CD14-positive monocyte (primary cell): Measurements from ENCODE around the gene RNF5. TPM values are rescaled to one million over a fixed set of nuclear protein-coding genes. Genes with fewer than 3 reads are reported as not detected.
A peak's percentile ranks its signal among the peaks of the same experiment; 100 is the strongest.

Experiments
- DNase-seq, 3 donors: peaks; one replicate each; pipeline ENCODE4 v3.0.0-alpha.2; 2011 to 2022
- H2AFZ ChIP-seq: 2 replicates; pipeline ENCODE4 v1.6.0; 2012; ENCODE audit warnings: mild to moderate bottlenecking, low read depth, low read length, inconsistent platforms; ENCODE audit not compliant: insufficient read depth, poor library complexity, severe bottlenecking
- H3K27ac ChIP-seq, 2 donors: 1 replicate in 1 of 2; 2 replicates in 1 of 2; pipeline ENCODE4 v1.5.1; 2012 to 2013; ENCODE audit warnings: low read length in 2 of 2, control low read depth in 1 of 2, inconsistent platforms in 1 of 2, low read depth in 1 of 2, mild to moderate bottlenecking in 1 of 2
- H3K27me3 ChIP-seq, 2 donors: one replicate each; pipeline versions ENCODE4 v1.6.0 to v1.6.1; 2011 to 2013; ENCODE audit warnings: low read length in 2 of 2; ENCODE audit not compliant: control insufficient read depth in 2 of 2, insufficient read depth in 2 of 2
- H3K36me3 ChIP-seq, 2 donors: replicated peaks in 1 of 2; 1 replicate in 1 of 2; 2 replicates in 1 of 2; pipeline versions ENCODE4 v1.5.1 to v1.6.1; 2012 to 2013; ENCODE audit warnings: low read length in 2 of 2, control low read depth in 1 of 2, inconsistent platforms in 1 of 2, mild to moderate bottlenecking in 1 of 2; ENCODE audit not compliant: insufficient read depth in 2 of 2, control insufficient read depth in 1 of 2
- H3K4me1 ChIP-seq, 2 donors: 1 replicate in 1 of 2; 2 replicates in 1 of 2; pipeline versions ENCODE4 v1.5.1 to v1.6.1; 2012 to 2013; ENCODE audit warnings: low read length in 2 of 2, control low read depth in 1 of 2, inconsistent platforms in 1 of 2, mild to moderate bottlenecking in 1 of 2, moderate library complexity in 1 of 2; ENCODE audit not compliant: insufficient read depth in 2 of 2, control insufficient read depth in 1 of 2
- H3K4me2 ChIP-seq: replicated peaks from 2 replicates; pipeline ENCODE3; 2012; ENCODE audit warnings: low read length, moderate library complexity, mild to moderate bottlenecking; ENCODE audit not compliant: poor library complexity, severe bottlenecking; ENCODE audit errors: extremely low read depth
- H3K4me3 ChIP-seq, 3 experiments: fragments of 200-600 bp in 1 of 3; sonication (generic) in 1 of 3; replicated peaks in 1 of 3; 1 replicate in 2 of 3; 2 replicates in 1 of 3; pipeline ENCODE4 v1.5.1; 2011 to 2013; ENCODE audit warnings: low read length in 3 of 3, mild to moderate bottlenecking in 3 of 3, control low read depth in 2 of 3, low read depth in 2 of 3, inconsistent platforms in 1 of 3, moderate library complexity in 1 of 3
- H3K79me2 ChIP-seq: 2 replicates; pipeline ENCODE4 v1.6.0; 2012; ENCODE audit warnings: mild to moderate bottlenecking, control low read depth, inconsistent platforms, low read length, moderate library complexity; ENCODE audit not compliant: insufficient read depth
- H3K9ac ChIP-seq: 2 replicates; pipeline ENCODE4 v1.6.0; 2017; ENCODE audit warnings: low read length, mild to moderate bottlenecking; ENCODE audit not compliant: insufficient read depth, poor library complexity, severe bottlenecking
- H3K9me3 ChIP-seq, 2 donors: replicated peaks in 1 of 2; 1 replicate in 1 of 2; 2 replicates in 1 of 2; pipeline versions ENCODE4 v1.5.1 to v1.6.1; 2012 to 2013; ENCODE audit warnings: low read length in 2 of 2, control low read depth in 1 of 2; ENCODE audit not compliant: control insufficient read depth in 1 of 2, insufficient read depth in 1 of 2
- H4K20me1 ChIP-seq: 2 replicates; pipeline ENCODE4 v1.6.0; 2012; ENCODE audit warnings: mild to moderate bottlenecking, low read length, control low read depth, moderate library complexity; ENCODE audit not compliant: insufficient read depth
- H3K27ac Mint-ChIP-seq, 7 donors: one replicate each; pipeline ENCODE4 v1.8.0; 2020; ENCODE audit warnings: mild to moderate bottlenecking in 7 of 7, mixed read lengths in 7 of 7, moderate library complexity in 6 of 7, inconsistent platforms in 2 of 7
- H3K27me3 Mint-ChIP-seq, 3 donors: one replicate each; pipeline ENCODE4 v1.8.0; 2021 to 2022; ENCODE audit warnings: low read depth in 3 of 3, mild to moderate bottlenecking in 3 of 3, mixed read lengths in 3 of 3, moderate library complexity in 3 of 3, inconsistent platforms in 1 of 3
- H3K36me3 Mint-ChIP-seq, 2 donors: one replicate each; pipeline ENCODE4 v1.8.0; 2020; ENCODE audit warnings: mixed read lengths in 2 of 2, inconsistent platforms in 1 of 2, mild to moderate bottlenecking in 1 of 2
- H3K4me1 Mint-ChIP-seq: one replicate; pipeline ENCODE4 v1.8.0; 2020; ENCODE audit warnings: mild to moderate bottlenecking, mixed read lengths
- H3K4me3 Mint-ChIP-seq, 2 donors: one replicate each; pipeline ENCODE4 v1.8.0; 2020; ENCODE audit warnings: mild to moderate bottlenecking in 2 of 2, mixed read lengths in 2 of 2, moderate library complexity in 1 of 2
- H3K9me3 Mint-ChIP-seq, 7 donors: one replicate each; pipeline ENCODE4 v1.8.0; 2020 to 2022; ENCODE audit warnings: mixed read lengths in 7 of 7, mild to moderate bottlenecking in 6 of 7, moderate library complexity in 6 of 7, inconsistent platforms in 2 of 7
- WGBS: methylation state at CpG from one replicate; pipeline ENCODE4 v1.1.5; 2013; ENCODE audit warnings: missing lambda C conversion rate; ENCODE audit not compliant: insufficient coverage; 5-methylcytosine and 5-hydroxymethylcytosine counted together
- intact Hi-C, 2 donors: fragments of 100-400 bp; cut with micrococcal nuclease; formaldehyde crosslinking; loops; one replicate each; pipeline versions ENCODE4 v1.15.0 to v1.15.1; 2023
- polyA plus RNA-seq, 3 donors: library from polyadenylated mRNA; depleted of rRNA in 1 of 3; unstranded in 2 of 3; stranded (reverse) in 1 of 3; fragments of 300-500 nt in 2 of 3; fragments of >200 nt in 1 of 3; fragmentation: Illumina TruSeq in 2 of 3; gene quantifications; 1 replicate in 2 of 3; 2 replicates in 1 of 3; pipeline ENCODE4 v1.2.3, GENCODE V29; 2012 to 2021
- TF ChIP-seq, protein P1 (sequence below): fragments of 200-600 bp; IDR thresholded peaks from one replicate; pipeline ENCODE4 v1.8.0; 2022; ENCODE audit warnings: antibody characterized with exemption, mild to moderate bottlenecking

Gene RNF5
- polyA plus RNA-seq, 3 donors = 62.2 to 108 (median 83.5) TPM

DNA sequence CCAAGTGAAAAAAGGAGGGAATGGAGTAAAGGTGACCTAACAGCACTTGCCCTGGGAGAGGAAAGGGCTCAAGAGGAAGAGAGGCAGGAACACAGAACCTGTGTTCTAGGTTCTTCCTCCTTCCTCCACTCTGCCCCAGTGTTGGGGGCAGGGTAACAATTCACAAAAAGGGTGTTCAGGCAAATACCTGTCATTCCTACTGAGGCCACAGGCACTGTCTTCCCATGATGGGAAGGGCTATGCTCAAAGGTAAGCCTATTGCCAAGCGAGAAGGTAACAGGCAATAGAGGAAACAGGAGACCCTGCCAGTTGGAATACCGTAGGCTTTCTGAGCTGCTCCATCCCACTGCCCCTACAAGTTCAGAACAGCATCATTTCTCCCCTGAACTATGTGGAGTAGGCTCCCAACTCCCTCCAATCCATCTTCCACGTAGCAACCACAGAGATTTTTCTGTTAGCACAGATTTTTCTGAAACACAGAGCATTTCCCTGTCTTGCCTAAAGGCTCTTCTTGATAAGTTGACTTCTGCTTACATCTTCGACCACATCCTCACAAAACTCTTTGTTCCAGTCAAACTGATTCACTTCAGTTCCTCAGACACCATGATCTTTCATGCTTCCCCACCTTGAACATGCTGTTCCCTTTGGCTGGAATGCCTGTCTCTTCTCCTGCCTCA lies 5.0 kb upstream of the RNF5 start:
- Histone ChIP-seq H3K4me1 (peaks cover 33 to 43% of the 10 kb centered on the region in 2 donors), H3K27ac (no peak overlapping the region), H2AFZ (no peak overlapping the region), H3K79me2 (peaks cover 24% of the 10 kb centered on the region), H3K9me3 (no peaks in the 10 kb centered on the region), H3K4me3 (no peak overlapping the region), H3K27me3 (no peaks in the 10 kb centered on the region), H4K20me1 (no peaks in the 10 kb centered on the region), H3K9ac (no peak overlapping the region), H3K36me3 (peaks cover 27 to 32% of the 10 kb centered on the region in 2 donors), H3K4me2 (no peak overlapping the region)
- Mint-ChIP-seq H3K9me3 (no peaks in the 10 kb centered on the region), H3K27me3 (peaks cover 0 to 2% (median 1%) of the 10 kb centered on the region in 3 donors), H3K4me3 (no peak overlapping the region), H3K27ac (peak overlapping the region in 4 of 7 donors; percentile 30 to 57 (median 44)), H3K4me1 (peaks cover 44% of the 10 kb centered on the region), H3K36me3 (peaks cover 26 to 31% of the 10 kb centered on the region in 2 donors)
- 43% methylated on average over 3 of the region's 4 CpGs for WGBS
- DNase-seq = no peak
- intact Hi-C loops = no loop called here
- TF ChIP-seq, protein P1, sequence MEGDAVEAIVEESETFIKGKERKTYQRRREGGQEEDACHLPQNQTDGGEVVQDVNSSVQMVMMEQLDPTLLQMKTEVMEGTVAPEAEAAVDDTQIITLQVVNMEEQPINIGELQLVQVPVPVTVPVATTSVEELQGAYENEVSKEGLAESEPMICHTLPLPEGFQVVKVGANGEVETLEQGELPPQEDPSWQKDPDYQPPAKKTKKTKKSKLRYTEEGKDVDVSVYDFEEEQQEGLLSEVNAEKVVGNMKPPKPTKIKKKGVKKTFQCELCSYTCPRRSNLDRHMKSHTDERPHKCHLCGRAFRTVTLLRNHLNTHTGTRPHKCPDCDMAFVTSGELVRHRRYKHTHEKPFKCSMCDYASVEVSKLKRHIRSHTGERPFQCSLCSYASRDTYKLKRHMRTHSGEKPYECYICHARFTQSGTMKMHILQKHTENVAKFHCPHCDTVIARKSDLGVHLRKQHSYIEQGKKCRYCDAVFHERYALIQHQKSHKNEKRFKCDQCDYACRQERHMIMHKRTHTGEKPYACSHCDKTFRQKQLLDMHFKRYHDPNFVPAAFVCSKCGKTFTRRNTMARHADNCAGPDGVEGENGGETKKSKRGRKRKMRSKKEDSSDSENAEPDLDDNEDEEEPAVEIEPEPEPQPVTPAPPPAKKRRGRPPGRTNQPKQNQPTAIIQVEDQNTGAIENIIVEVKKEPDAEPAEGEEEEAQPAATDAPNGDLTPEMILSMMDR = no peak

DNA sequence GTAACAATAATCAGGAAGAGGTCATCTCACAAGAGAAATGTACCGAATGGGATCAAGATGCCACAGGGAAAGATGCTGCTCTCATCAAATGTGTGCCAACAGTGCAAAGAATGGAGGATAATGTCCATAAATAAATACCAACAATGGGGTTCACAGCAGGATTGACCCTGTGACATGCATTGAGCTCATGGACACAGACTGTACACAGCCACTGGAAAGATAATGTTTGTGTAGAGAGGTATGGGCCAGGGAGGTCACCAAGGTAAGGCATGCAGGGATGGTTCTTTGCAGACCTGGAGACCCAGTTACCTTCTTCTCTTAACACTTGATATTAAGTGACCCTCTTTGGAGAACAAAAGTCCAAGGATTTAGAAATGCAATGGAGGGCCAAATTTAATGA lies 3.8 kb upstream of the RNF5 start:
- H3K9me3 Mint-ChIP-seq = no peaks in the 10 kb centered on the region
- Histone ChIP-seq H3K79me2 (peaks cover 36% of the 10 kb centered on the region), H3K9ac (no peak overlapping the region), H3K36me3 (peaks cover 18 to 20% of the 10 kb centered on the region in 2 donors), H2AFZ (no peak overlapping the region), H3K4me1 (peaks cover 42 to 53% of the 10 kb centered on the region in 2 donors), H3K27me3 (no peaks in the 10 kb centered on the region), H3K4me3 (no peak overlapping the region), H3K27ac (no peak overlapping the region), H4K20me1 (no peaks in the 10 kb centered on the region), H3K9me3 (no peaks in the 10 kb centered on the region), H3K4me2 (no peak overlapping the region)
- H3K4me1 Mint-ChIP-seq = peaks cover 54% of the 10 kb centered on the region
- peaks cover 0 to 2% (median 1%) of the 10 kb centered on the region in 3 donors for H3K27me3 Mint-ChIP-seq
- peaks cover 20% of the 10 kb centered on the region in 2 donors for H3K36me3 Mint-ChIP-seq
- no peak overlapping the region for H3K4me3 Mint-ChIP-seq
- H3K27ac Mint-ChIP-seq = no peak overlapping the region
- WGBS = no CpG with 5 or more reads among the region's 1 CpG
- intact Hi-C loops = loop anchor here in 1 of 2 donors (2.0 kb wide), 1 partner anchor 20 kb away; the partner anchor contains the start of gene PPT2
- no peak for DNase-seq
- TF ChIP-seq, protein P1 = no peak
